ENCODE measurements around the gene SCNM1. TPM values are rescaled to one million over a fixed set of nuclear protein-coding genes. Genes with fewer than 3 reads are reported as not detected.
"Not testable (repeated sequence)": the region's sequence is repeated elsewhere in the genome, so short reads cannot be mapped to it uniquely, and the experiment has no call there.

SCNM1 gene
- total and polyA plus RNA-seq, 2 donors, result 63.8 to 75.2 TPM

DNA sequence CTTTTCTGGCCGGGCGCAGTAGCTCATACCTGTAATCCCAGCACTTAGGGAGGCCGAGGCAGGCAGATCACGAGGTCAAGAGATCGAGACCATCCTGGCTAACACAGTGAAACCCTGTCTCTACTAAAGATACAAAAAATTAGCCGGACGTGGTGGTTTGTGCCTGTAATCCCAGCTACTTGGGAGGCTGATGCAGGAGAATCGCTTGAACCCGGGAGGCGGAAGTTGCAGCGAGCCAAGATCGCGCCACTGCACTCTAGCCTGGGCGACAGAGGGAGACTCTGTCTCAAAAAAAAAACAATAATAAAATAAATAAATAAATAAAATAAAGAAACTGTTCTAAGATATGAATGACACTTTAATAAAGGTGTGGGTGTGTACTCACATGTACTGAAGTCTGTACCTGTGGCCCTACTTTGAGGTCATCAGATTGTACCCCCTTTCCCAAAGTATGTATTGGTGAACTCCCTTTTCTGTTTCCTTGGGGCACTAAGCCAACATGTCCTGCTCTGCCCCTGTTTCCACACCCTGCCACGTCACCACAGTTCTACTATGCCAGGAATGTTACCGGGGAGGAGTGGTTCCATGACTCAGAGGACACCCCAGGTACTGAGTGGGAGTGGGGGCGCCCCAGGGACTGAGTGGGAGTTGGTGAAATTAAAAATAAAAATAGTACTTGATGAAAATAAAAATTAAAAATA lies 29.1 kb downstream of the SCNM1 start:
- WGBS, result 92% methylated on average over 17 of the region's 17 CpGs
- not testable (repeated sequence) for H3K27ac ChIP-seq (ENCODE audit: low read depth in 1 of 2, low read length in 1 of 2); H3K27me3 ChIP-seq (ENCODE audit: control insufficient read depth in 2 of 2, insufficient read depth in 1 of 2, low read length in 1 of 2); H3K9me3 ChIP-seq (ENCODE audit: control insufficient read depth in 2 of 2, insufficient read depth in 1 of 2, low read length in 1 of 2); H3K4me3 ChIP-seq (ENCODE audit: low read length in 2 of 2); DNase-seq (ENCODE audit: low read depth in 6 of 9, low spot score in 9 of 9); H3K36me3 ChIP-seq (ENCODE audit: control insufficient read depth in 2 of 2, insufficient read depth in 2 of 2, low read length in 1 of 2)
- H3K4me1 ChIP-seq (ENCODE audit: control insufficient read depth in 2 of 2, insufficient read depth in 2 of 2, low read length in 2 of 2), result peaks cover 5 to 17% of the 10 kb centered on the region in 2 donors

DNA sequence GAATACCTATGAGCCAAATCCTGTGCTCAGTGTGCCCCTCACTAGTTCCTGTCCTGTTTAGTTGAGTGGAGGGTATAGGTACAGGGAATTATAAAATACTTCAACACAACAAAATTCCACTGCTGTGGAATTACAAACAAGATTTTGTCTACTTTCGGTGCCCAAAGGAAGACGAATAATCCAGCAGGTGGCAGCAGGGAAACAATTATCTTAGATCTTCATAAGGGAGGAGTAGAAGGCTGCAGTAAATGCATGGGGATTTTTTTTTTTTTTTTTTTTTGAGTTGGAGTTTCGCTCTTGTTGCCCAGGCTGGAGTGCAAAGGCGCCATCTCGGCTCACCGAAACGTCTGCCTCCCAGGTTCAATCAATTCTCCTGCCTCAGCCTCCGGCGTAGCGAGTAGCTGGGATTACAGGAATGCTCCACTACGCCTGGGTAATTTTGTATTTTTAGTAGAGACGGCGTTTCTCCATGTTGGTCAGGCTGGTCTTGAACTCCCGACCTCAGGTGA lies 30.4 kb downstream of the SCNM1 start:
- no peak overlapping the region for H3K27ac ChIP-seq (ENCODE audit: low read depth in 1 of 2, low read length in 1 of 2)
- peaks cover 6 to 14% of the 10 kb centered on the region in 2 donors for H3K4me1 ChIP-seq (ENCODE audit: control insufficient read depth in 2 of 2, insufficient read depth in 2 of 2, low read length in 2 of 2)
- no peaks in the 10 kb centered on the region for H3K36me3 ChIP-seq (ENCODE audit: control insufficient read depth in 2 of 2, insufficient read depth in 2 of 2, low read length in 1 of 2)
- H3K9me3 ChIP-seq (ENCODE audit: control insufficient read depth in 2 of 2, insufficient read depth in 1 of 2, low read length in 1 of 2), result no peaks in the 10 kb centered on the region
- peak in 6 of 9 donors; percentile 39 to 80 (median 49) for DNase-seq (ENCODE audit: low read depth in 6 of 9, low spot score in 9 of 9)
- H3K4me3 ChIP-seq (ENCODE audit: low read length in 2 of 2), result no peak overlapping the region
- 43% methylated on average over 14 of the region's 14 CpGs for WGBS
- peaks cover 2 to 5% of the 10 kb centered on the region in 2 donors for H3K27me3 ChIP-seq (ENCODE audit: control insufficient read depth in 2 of 2, insufficient read depth in 1 of 2, low read length in 1 of 2)

DNA sequence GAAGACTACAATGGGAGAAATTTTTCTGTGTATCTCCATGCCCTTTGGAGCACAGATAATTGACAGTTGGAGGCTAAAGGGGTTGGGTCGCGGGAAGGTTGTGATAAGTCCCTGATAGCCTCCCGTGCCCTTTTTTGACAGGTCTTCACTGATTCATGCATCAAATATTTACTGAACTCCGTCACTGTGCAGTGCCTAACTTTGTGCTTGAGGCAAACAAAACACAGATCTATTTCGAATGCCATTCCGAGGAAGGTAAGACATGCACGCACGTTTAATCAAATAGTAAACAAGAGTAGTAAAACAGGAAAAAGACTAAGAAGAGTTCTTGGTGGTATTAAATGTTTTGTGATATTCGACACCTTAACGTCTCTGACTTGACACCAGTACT lies 31.9 kb downstream of the SCNM1 start:
- peaks cover 7 to 11% of the 10 kb centered on the region in 2 donors for H3K36me3 ChIP-seq (ENCODE audit: control insufficient read depth in 2 of 2, insufficient read depth in 2 of 2, low read length in 1 of 2)
- H3K27me3 ChIP-seq (ENCODE audit: control insufficient read depth in 2 of 2, insufficient read depth in 1 of 2, low read length in 1 of 2), result peaks cover 2 to 5% of the 10 kb centered on the region in 2 donors
- peaks cover 6 to 14% of the 10 kb centered on the region in 2 donors for H3K4me1 ChIP-seq (ENCODE audit: control insufficient read depth in 2 of 2, insufficient read depth in 2 of 2, low read length in 2 of 2)
- H3K4me3 ChIP-seq (ENCODE audit: low read length in 2 of 2), result peak overlapping the region; percentile 86 to 97
- no peak for DNase-seq (ENCODE audit: low read depth in 6 of 9, low spot score in 9 of 9)
- 22% methylated on average over 10 of the region's 10 CpGs for WGBS
- peak overlapping the region; percentile 3 to 57 for H3K27ac ChIP-seq (ENCODE audit: low read depth in 1 of 2, low read length in 1 of 2)
- H3K9me3 ChIP-seq (ENCODE audit: control insufficient read depth in 2 of 2, insufficient read depth in 1 of 2, low read length in 1 of 2), result no peaks in the 10 kb centered on the region

DNA sequence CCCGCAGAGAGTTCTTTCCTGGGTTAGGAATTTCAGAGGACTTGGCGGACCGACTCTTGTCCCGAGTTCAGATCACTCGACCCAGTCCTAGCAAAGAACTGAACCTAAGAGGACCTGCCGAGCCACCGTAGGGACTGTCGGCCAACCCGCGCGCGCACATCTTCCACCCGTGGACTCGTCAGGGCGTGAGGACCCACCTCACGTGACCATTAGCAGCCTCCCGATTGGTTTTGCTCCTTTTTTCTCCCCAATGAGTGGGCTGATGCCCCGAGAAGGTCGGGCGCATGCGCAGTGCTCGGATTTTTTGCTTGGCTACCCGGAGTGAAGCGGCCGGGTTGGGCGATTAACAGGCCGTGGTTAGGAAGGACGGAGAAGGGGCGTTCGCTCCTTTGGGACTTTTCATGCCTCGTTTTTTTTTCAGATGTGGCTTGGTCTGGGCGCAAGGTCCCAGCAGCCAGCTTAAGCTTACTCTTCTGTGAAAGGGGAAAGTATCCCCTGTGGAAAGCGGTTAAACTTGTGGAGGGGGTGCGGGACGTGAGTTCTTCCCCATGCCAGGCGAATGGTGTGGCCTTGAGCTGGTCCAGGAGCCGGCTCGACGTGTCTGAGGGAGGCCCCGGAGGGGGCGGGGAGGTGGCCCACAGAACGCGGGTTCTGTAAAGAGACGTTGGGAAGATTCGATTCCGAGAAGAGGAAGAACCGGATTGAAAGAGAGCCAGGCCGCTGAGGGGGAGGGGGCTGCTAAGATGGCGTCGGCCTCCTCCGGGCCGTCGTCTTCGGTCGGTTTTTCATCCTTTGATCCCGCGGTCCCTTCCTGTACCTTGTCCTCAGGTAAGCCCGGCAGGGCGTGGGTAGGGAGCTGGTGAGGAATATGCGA lies 32.5 kb downstream of the SCNM1 start, which contains the start of gene PIP5K1A:
PIP5K1A (plus strand) TSS at position 299 of the 874 bp plus-strand sequence; CDS start at position 744, 445 bp downstream.
- peak within 1 kb of the TSS; percentile 86 to 97 for H3K4me3 ChIP-seq (ENCODE audit: low read length in 2 of 2)
- H3K27ac ChIP-seq (ENCODE audit: low read depth in 1 of 2, low read length in 1 of 2), result peak within 1 kb of the TSS; percentile 82 to 90
- WGBS, result under 1% methylated on average over 60 of the region's 60 CpGs
- H3K27me3 ChIP-seq (ENCODE audit: control insufficient read depth in 2 of 2, insufficient read depth in 1 of 2, low read length in 1 of 2), result peaks cover 2 to 5% of the 10 kb centered on the region in 2 donors
- H3K36me3 ChIP-seq (ENCODE audit: control insufficient read depth in 2 of 2, insufficient read depth in 2 of 2, low read length in 1 of 2), result peaks cover 13 to 15% of the 10 kb centered on the region in 2 donors
- peaks cover 6 to 14% of the 10 kb centered on the region in 2 donors for H3K4me1 ChIP-seq (ENCODE audit: control insufficient read depth in 2 of 2, insufficient read depth in 2 of 2, low read length in 2 of 2)
- DNase-seq (ENCODE audit: low read depth in 6 of 9, low spot score in 9 of 9), result peak; percentile 92 to 99 (median 96)
- H3K9me3 ChIP-seq (ENCODE audit: control insufficient read depth in 2 of 2, insufficient read depth in 1 of 2, low read length in 1 of 2), result no peaks in the 10 kb centered on the region

DNA sequence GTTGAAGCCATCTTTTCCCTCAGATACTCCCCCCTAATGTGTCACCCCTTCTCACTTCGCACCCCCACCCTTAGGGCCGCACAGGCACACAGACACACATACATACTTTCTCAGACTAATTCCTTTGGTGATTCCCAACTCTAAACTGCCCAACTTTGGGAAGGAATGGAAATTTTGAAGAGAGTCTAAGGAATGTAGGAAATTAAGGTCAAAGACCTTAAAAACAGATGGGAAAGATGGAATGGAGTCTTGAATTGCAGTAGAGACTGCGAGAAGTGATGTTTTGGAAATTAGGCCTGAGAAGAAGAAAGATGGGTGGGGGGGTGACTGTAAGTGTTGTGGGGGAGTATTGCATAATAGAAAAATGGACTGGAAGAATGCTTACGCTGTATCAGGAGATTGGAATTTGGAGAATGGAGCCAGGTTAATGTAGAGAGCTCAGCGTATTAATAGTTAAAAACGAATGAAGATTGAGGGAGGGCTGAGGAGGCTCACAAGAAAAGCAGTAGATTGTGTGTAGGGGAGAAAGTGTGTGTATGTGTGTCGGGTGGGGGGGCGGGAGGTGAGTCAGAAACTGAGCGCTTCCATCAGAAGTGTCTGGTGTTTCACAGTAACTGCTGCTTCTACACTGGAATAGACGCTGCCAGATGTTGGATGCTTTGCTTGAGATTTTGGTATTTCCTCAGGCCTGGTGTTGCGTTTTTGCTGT lies 34.1 kb downstream of the SCNM1 start:
- H3K4me1 ChIP-seq (ENCODE audit: control insufficient read depth in 2 of 2, insufficient read depth in 2 of 2, low read length in 2 of 2), result peaks cover 6 to 14% of the 10 kb centered on the region in 2 donors
- H3K4me3 ChIP-seq (ENCODE audit: low read length in 2 of 2), result peak overlapping the region; percentile 86 to 97
- DNase-seq (ENCODE audit: low read depth in 6 of 9, low spot score in 9 of 9), result peak in 1 of 9 donors; percentile 11
- WGBS, result 83% methylated on average over 11 of the region's 11 CpGs
- peak overlapping the region in 1 of 2 donors; percentile 82 for H3K27ac ChIP-seq (ENCODE audit: low read depth in 1 of 2, low read length in 1 of 2)
- peaks cover 16 to 20% of the 10 kb centered on the region in 2 donors for H3K36me3 ChIP-seq (ENCODE audit: control insufficient read depth in 2 of 2, insufficient read depth in 2 of 2, low read length in 1 of 2)
- no peaks in the 10 kb centered on the region for H3K27me3 ChIP-seq (ENCODE audit: control insufficient read depth in 2 of 2, insufficient read depth in 1 of 2, low read length in 1 of 2)
- H3K9me3 ChIP-seq (ENCODE audit: control insufficient read depth in 2 of 2, insufficient read depth in 1 of 2, low read length in 1 of 2), result no peaks in the 10 kb centered on the region

DNA sequence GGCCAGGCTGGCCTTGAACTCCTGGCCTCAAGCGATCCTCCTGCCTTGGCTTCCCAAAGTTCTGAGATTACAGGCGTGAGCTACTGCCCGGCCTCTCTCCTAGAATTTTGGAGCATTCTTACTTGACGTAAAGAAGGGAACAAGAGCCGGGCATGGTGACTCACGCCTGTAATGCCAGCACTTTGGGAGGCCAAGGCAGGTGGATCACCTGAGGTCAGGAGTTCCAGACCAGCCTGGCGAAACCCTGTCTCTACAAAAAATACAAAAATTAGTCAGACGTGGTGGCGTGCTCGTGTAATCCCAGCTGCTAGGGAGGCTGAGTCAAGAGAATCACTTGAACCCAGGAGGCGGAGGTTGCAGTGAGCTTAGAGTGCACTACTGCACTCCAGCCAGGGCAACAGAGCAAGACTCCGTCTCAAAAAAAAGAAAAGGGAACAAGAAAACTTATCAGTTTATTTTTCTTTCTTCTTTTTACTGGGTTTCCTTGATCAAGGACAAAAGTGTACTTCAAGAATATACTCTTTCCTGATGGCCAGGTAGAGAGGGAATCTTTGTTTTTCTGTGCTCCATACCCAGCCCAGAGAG lies 39.5 kb downstream of the SCNM1 start:
- peaks cover 42 to 51% of the 10 kb centered on the region in 2 donors for H3K36me3 ChIP-seq (ENCODE audit: control insufficient read depth in 2 of 2, insufficient read depth in 2 of 2, low read length in 1 of 2)
- 98% methylated on average over 12 of the region's 12 CpGs for WGBS
- H3K4me1 ChIP-seq (ENCODE audit: control insufficient read depth in 2 of 2, insufficient read depth in 2 of 2, low read length in 2 of 2); H3K27ac ChIP-seq (ENCODE audit: low read depth in 1 of 2, low read length in 1 of 2); H3K27me3 ChIP-seq (ENCODE audit: control insufficient read depth in 2 of 2, insufficient read depth in 1 of 2, low read length in 1 of 2); DNase-seq (ENCODE audit: low read depth in 6 of 9, low spot score in 9 of 9); H3K4me3 ChIP-seq (ENCODE audit: low read length in 2 of 2); H3K9me3 ChIP-seq (ENCODE audit: control insufficient read depth in 2 of 2, insufficient read depth in 1 of 2, low read length in 1 of 2): not testable (repeated sequence)

DNA sequence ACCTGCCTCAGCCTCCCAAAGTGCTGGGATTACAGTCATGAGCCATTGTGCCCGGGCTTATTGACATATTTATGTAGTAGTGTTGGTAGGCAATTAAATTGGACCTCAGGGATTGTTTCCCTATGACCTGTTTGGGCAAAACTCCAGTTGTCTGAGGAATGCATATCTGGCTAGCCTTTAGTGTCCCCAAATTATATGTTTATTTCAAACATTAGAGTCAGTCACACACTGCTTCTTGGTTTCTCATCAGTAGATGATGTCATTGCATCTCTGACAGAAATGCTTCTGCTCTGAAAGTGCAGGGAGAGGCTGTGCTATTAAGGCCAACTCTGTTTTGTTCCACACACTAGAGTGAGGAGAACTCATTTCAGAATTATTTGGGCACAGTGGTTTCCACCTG lies 44.9 kb downstream of the SCNM1 start:
- no peak for DNase-seq (ENCODE audit: low read depth in 6 of 9, low spot score in 9 of 9)
- Histone ChIP-seq H3K4me3 (ENCODE audit: low read length in 2 of 2) (no peak overlapping the region), H3K27ac (ENCODE audit: low read depth in 1 of 2, low read length in 1 of 2) (no peak overlapping the region), H3K4me1 (ENCODE audit: control insufficient read depth in 2 of 2, insufficient read depth in 2 of 2, low read length in 2 of 2) (peaks cover 2 to 10% of the 10 kb centered on the region in 2 donors), H3K27me3 (ENCODE audit: control insufficient read depth in 2 of 2, insufficient read depth in 1 of 2, low read length in 1 of 2) (no peaks in the 10 kb centered on the region), H3K9me3 (ENCODE audit: control insufficient read depth in 2 of 2, insufficient read depth in 1 of 2, low read length in 1 of 2) (no peaks in the 10 kb centered on the region), H3K36me3 (ENCODE audit: control insufficient read depth in 2 of 2, insufficient read depth in 2 of 2, low read length in 1 of 2) (peaks cover 31 to 48% of the 10 kb centered on the region in 2 donors)
- 100% methylated on average over 1 of the region's 1 CpG for WGBS

DNA sequence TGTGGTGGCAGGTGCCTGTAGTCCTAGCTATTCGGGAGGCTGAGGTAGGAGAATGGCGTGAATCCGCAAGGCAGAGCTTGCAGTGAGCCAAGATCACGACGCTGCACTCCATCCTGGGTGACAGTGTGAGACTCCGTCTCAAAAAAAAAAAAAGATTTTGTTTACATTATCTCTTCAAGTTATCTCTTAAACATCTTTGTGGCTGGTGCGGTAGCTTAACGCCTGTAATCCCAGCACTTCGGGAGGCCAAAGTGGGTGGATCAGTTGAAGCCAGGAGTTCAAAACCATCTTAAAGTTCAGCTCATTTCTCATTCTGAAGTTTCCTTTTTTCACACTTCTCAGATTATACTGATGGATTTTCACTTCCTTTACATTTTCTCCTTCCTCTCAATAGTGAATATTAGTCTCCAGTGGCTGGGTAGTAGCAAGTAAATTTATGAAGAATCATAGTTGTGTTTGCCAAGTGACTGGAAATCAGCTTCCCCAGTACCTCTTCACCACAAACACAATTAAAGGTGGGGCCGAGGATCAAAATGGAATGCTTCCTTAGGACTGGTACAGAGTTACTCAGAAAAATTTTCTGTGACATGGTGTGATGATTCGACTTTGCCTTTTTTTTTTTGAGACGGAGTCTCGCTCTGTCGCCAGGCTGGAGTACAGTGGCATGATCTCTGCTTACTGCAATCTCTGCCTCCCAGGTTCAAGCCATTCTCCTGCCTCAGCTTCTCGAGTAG lies 46.2 kb downstream of the SCNM1 start:
- WGBS, result 75% methylated on average over 15 of the region's 15 CpGs
- Histone ChIP-seq H3K27ac (ENCODE audit: low read depth in 1 of 2, low read length in 1 of 2) (peak overlapping the region in 1 of 2 donors; percentile 17), H3K4me3 (ENCODE audit: low read length in 2 of 2) (no peak overlapping the region), H3K9me3 (ENCODE audit: control insufficient read depth in 2 of 2, insufficient read depth in 1 of 2, low read length in 1 of 2) (no peaks in the 10 kb centered on the region), H3K36me3 (ENCODE audit: control insufficient read depth in 2 of 2, insufficient read depth in 2 of 2, low read length in 1 of 2) (peaks cover 25 to 37% of the 10 kb centered on the region in 2 donors), H3K4me1 (ENCODE audit: control insufficient read depth in 2 of 2, insufficient read depth in 2 of 2, low read length in 2 of 2) (peaks cover 2 to 10% of the 10 kb centered on the region in 2 donors), H3K27me3 (ENCODE audit: control insufficient read depth in 2 of 2, insufficient read depth in 1 of 2, low read length in 1 of 2) (no peaks in the 10 kb centered on the region)
- DNase-seq (ENCODE audit: low read depth in 6 of 9, low spot score in 9 of 9), result peak in 2 of 9 donors; percentile 26 to 34
